ENCODE results near the gene ERLIN1. TPM values are rescaled to one million over a fixed set of nuclear protein-coding genes. Genes with fewer than 3 reads are reported as not detected.
A peak's percentile ranks its signal among the peaks of the same experiment; 100 is the strongest.

Gene ERLIN1
- total and polyA plus RNA-seq, 4 donors: 21.7 to 85.4 (median 70.0) TPM

- DNase-seq (ENCODE audit: low spot score): no peak
- H3K36me3 ChIP-seq (ENCODE audit: control insufficient read depth in 4 of 4, insufficient read depth in 3 of 4, low read depth in 1 of 4, low read length in 3 of 4): no peaks in the 10 kb centered on the region
- WGBS: 97% methylated on average over 9 of the region's 9 CpGs
Observed at GRCh38 chr10:100143756-100144155, 42.1 kb downstream of the ERLIN1 start.

GRCh38 chr10:100141446-100142087 lies 44.3 kb downstream of the ERLIN1 start:
- Histone ChIP-seq H3K9me3 (ENCODE audit: control insufficient read depth in 4 of 4, low read length in 3 of 4) (no peaks in the 10 kb centered on the region), H3K36me3 (ENCODE audit: control insufficient read depth in 4 of 4, insufficient read depth in 3 of 4, low read depth in 1 of 4, low read length in 3 of 4) (no peaks in the 10 kb centered on the region), H3K27ac (ENCODE audit: low read depth in 1 of 2, low read length in 2 of 2) (peak overlapping the region; percentile 78 to 91), H3K9ac (ENCODE audit: low read depth in 1 of 2, low read length in 2 of 2) (peak overlapping the region in 1 of 2 donors; percentile 66), H3K4me1 (ENCODE audit: control insufficient read depth in 4 of 4, insufficient read depth in 4 of 4, low read length in 3 of 4) (peaks cover 0 to 5% (median 3%) of the 10 kb centered on the region in 4 donors), H3K27me3 (ENCODE audit: control insufficient read depth in 4 of 4, insufficient read depth in 4 of 4, low read length in 3 of 4) (no peaks in the 10 kb centered on the region), H3K4me3 (ENCODE audit: low read depth in 1 of 3, low read length in 3 of 3) (no peak overlapping the region)
- no peak for DNase-seq (ENCODE audit: low spot score)
- 29% methylated on average over 5 of the region's 5 CpGs for WGBS
- TF ChIP-seq RXRA (IDR thresholded peaks at IDR 0.05) (peak; percentile 23 to 32), GABPA (IDR thresholded peaks at IDR 0.05 in 1 of 2, conservative IDR thresholded peaks at IDR 0.05 in 1 of 2) (no peak), MAX (IDR thresholded peaks at IDR 0.05) (no peak), NR2F2 (IDR thresholded peaks at IDR 0.05) (no peak), CTCF (IDR thresholded peaks at IDR 0.05; ENCODE audit: low read depth, low read length, missing input control) (no peak), RAD21 (IDR thresholded peaks at IDR 0.05) (peak; percentile 19 to 41), FOXA2 (IDR thresholded peaks at IDR 0.05) (peak; percentile 87), HNF4A (conservative IDR thresholded peaks at IDR 0.05) (peak; percentile 55), TAF1 (conservative IDR thresholded peaks at IDR 0.05) (no peak), YY1 (IDR thresholded peaks at IDR 0.05) (peak; percentile 89), SP1 (IDR thresholded peaks at IDR 0.05) (peak; percentile 53), JUND (IDR thresholded peaks at IDR 0.05) (peak in 1 of 2 donors; percentile 10), ATF3 (IDR thresholded peaks at IDR 0.05) (no peak), FOXA1 (IDR thresholded peaks at IDR 0.05) (peak; percentile 88), REST (IDR thresholded peaks at IDR 0.05) (peak; percentile 78), HNF4G (IDR thresholded peaks at IDR 0.05) (no peak), ZBTB33 (IDR thresholded peaks at IDR 0.05) (peak; percentile 14)

More at GRCh38 chr10:100143756-100144155, 42.1 kb downstream of the ERLIN1 start:
- Histone ChIP-seq H3K4me1 (ENCODE audit: control insufficient read depth in 4 of 4, insufficient read depth in 4 of 4, low read length in 3 of 4) (peaks cover 2 to 12% (median 4%) of the 10 kb centered on the region in 4 donors), H3K9ac (ENCODE audit: low read depth in 1 of 2, low read length in 2 of 2) (no peak overlapping the region), H3K4me3 (ENCODE audit: low read depth in 1 of 3, low read length in 3 of 3) (no peak overlapping the region), H3K27me3 (ENCODE audit: control insufficient read depth in 4 of 4, insufficient read depth in 4 of 4, low read length in 3 of 4) (no peaks in the 10 kb centered on the region), H3K27ac (ENCODE audit: low read depth in 1 of 2, low read length in 2 of 2) (no peak overlapping the region), H3K9me3 (ENCODE audit: control insufficient read depth in 4 of 4, low read length in 3 of 4) (no peaks in the 10 kb centered on the region)
- TF ChIP-seq TAF1 (conservative IDR thresholded peaks at IDR 0.05) (no peak), HNF4A (conservative IDR thresholded peaks at IDR 0.05) (no peak), FOXA2 (IDR thresholded peaks at IDR 0.05) (no peak), ATF3 (IDR thresholded peaks at IDR 0.05) (no peak), FOXA1 (IDR thresholded peaks at IDR 0.05) (no peak), JUND (IDR thresholded peaks at IDR 0.05) (no peak), RAD21 (IDR thresholded peaks at IDR 0.05) (no peak), ZBTB33 (IDR thresholded peaks at IDR 0.05) (no peak)
